IMR-90 (cell line): Measurements from ENCODE around the gene NHSL1. TPM values are rescaled to one million over a fixed set of nuclear protein-coding genes. Genes with fewer than 3 reads are reported as not detected.

Experiments used
- ATAC-seq: fragments of 200-7000 bp; cut with Tn5 transposase; 2 replicates; pipeline ENCODE4 v1.9.1; 2020; ENCODE audit warnings: low read depth, mild to moderate bottlenecking, moderate library complexity
- BruUV-seq: library from RNA; stranded (reverse); fragments of 400-500 nt; replicated peaks from 2 replicates; lab custom pipeline; 2021; lab: Mats Ljungman, UMichigan
- CTCF ChIA-PET: fragments of 300-600 bp; formaldehyde crosslinking; extraction: SDS; loops from one replicate; lab custom pipeline; 2021; ENCODE audit warnings: antibody characterized with exemption; lab: Yijun Ruan, JAX
- POLR2A ChIA-PET: fragments of 300-600 bp; sonication (Branson Sonifier 250); formaldehyde crosslinking; loops from one replicate; lab custom pipeline; 2022; ENCODE audit warnings: antibody characterized with exemption; ENCODE audit not compliant: unreplicated experiment; lab: Charles Lee
- DNase-seq: peaks from one replicate; pipeline ENCODE4 v3.0.0; 2013
- H2AFZ ChIP-seq: replicated peaks from 2 replicates; pipeline ENCODE3; 2013; ENCODE audit warnings: low read length, mild to moderate bottlenecking; ENCODE audit not compliant: poor library complexity
- H2AK5ac ChIP-seq: 2 replicates; pipeline ENCODE4 v1.6.1; 2013; ENCODE audit warnings: low read depth, low read length, inconsistent platforms
- H2AK9ac ChIP-seq: replicated peaks from 2 replicates; pipeline ENCODE3; 2013; ENCODE audit warnings: mild to moderate bottlenecking, low read depth, low read length, moderate library complexity; ENCODE audit not compliant: poor library complexity
- H2BK120ac ChIP-seq: 2 replicates; pipeline ENCODE4 v1.6.1; 2013; ENCODE audit warnings: low read depth, low read length, inconsistent platforms
- H2BK15ac ChIP-seq: 3 replicates; pipeline ENCODE4 v1.6.1; 2013; ENCODE audit warnings: low read depth, low read length, inconsistent platforms
- H2BK20ac ChIP-seq: 2 replicates; pipeline ENCODE4 v1.6.1; 2013; ENCODE audit warnings: low read depth, mild to moderate bottlenecking, inconsistent platforms, low read length, moderate library complexity
- H2BK5ac ChIP-seq: 2 replicates; pipeline ENCODE4 v1.6.1; 2013; ENCODE audit warnings: mild to moderate bottlenecking, low read depth, low read length, inconsistent platforms; ENCODE audit not compliant: poor library complexity, severe bottlenecking
- H3K14ac ChIP-seq: replicated peaks from 2 replicates; pipeline ENCODE4 v1.6.1; 2013; ENCODE audit warnings: low read depth, low read length, inconsistent platforms
- H3K18ac ChIP-seq: 2 replicates; pipeline ENCODE4 v1.6.1; 2013; ENCODE audit warnings: low read depth, low read length, control low read depth
- H3K23ac ChIP-seq: 2 replicates; pipeline ENCODE4 v1.6.1; 2013; ENCODE audit warnings: low read depth, low read length, inconsistent platforms
- H3K27ac ChIP-seq: 2 replicates; pipeline ENCODE4 v1.5.1; 2013; ENCODE audit warnings: mild to moderate bottlenecking, control low read depth, low read length; ENCODE audit not compliant: insufficient read depth
- H3K27me3 ChIP-seq: 2 replicates; pipeline ENCODE4 v1.6.1; 2013; ENCODE audit warnings: low read length; ENCODE audit not compliant: control insufficient read depth, insufficient read depth
- H3K36me3 ChIP-seq: 2 replicates; pipeline ENCODE4 v1.6.1; 2013; ENCODE audit warnings: low read length, mixed read lengths; ENCODE audit not compliant: control insufficient read depth, insufficient read depth
- H3K4ac ChIP-seq: 2 replicates; pipeline ENCODE4 v1.6.1; 2013; ENCODE audit warnings: low read depth, low read length, inconsistent platforms
- H3K4me1 ChIP-seq: 2 replicates; pipeline ENCODE4 v1.6.1; 2013; ENCODE audit warnings: low read length, mixed read lengths; ENCODE audit not compliant: control insufficient read depth, insufficient read depth
- H3K4me2 ChIP-seq: 2 replicates; pipeline ENCODE4 v1.6.1; 2013; ENCODE audit warnings: low read depth, mild to moderate bottlenecking, control low read depth, low read length, moderate library complexity
- H3K4me3 ChIP-seq: 2 replicates; pipeline ENCODE4 v1.5.1; 2013; ENCODE audit warnings: low read depth, mild to moderate bottlenecking, control low read depth, low read length, moderate library complexity; ENCODE audit not compliant: insufficient read depth
- H3K56ac ChIP-seq: 2 replicates; pipeline ENCODE4 v1.6.1; 2013; ENCODE audit warnings: low read length, inconsistent platforms; ENCODE audit not compliant: insufficient read depth; ENCODE audit errors: extremely low read depth
- H3K79me1 ChIP-seq, 2 experiments: 2 replicates each; pipeline ENCODE4 v1.6.1; 2013; ENCODE audit warnings: low read length in 2 of 2, inconsistent platforms in 1 of 2, low read depth in 1 of 2
- H3K9ac ChIP-seq: 2 replicates; pipeline ENCODE4 v1.6.1; 2013; ENCODE audit warnings: low read depth, low read length, control low read depth
- H3K9me1 ChIP-seq: 2 replicates; pipeline ENCODE4 v1.6.1; 2013; ENCODE audit warnings: low read length, inconsistent platforms; ENCODE audit not compliant: insufficient read depth
- H3K9me3 ChIP-seq: 2 replicates; pipeline ENCODE4 v1.6.1; 2013; ENCODE audit warnings: low read length; ENCODE audit not compliant: control insufficient read depth, insufficient read depth
- H4K20me1 ChIP-seq: 2 replicates; pipeline ENCODE4 v1.6.1; 2013; ENCODE audit warnings: low read length, inconsistent platforms; ENCODE audit not compliant: insufficient read depth
- H4K5ac ChIP-seq: 2 replicates; pipeline ENCODE4 v1.6.1; 2013; ENCODE audit warnings: mild to moderate bottlenecking, low read depth, low read length, control low read depth
- H4K8ac ChIP-seq, 2 experiments: 2 replicates each; pipeline ENCODE4 v1.6.1; 2013; ENCODE audit warnings: low read depth in 2 of 2, low read length in 2 of 2, control low read depth in 1 of 2, inconsistent platforms in 1 of 2
- H4K91ac ChIP-seq: 2 replicates; pipeline ENCODE4 v1.6.1; 2013; ENCODE audit warnings: low read depth, low read length, inconsistent platforms; ENCODE audit not compliant: insufficient read depth
- CHD1 ChIP-seq: IDR thresholded peaks from 2 replicates; pipeline ENCODE4 v1.6.1; 2012; ENCODE audit warnings: low read depth, low read length, improper control_type of control experiment
- FOS ChIP-seq: fragments of 150-350 bp; IDR thresholded peaks from 2 replicates; pipeline ENCODE4 v1.6.1; 2016; ENCODE audit warnings: low read depth, low read length
- POLR2A ChIP-seq: IDR thresholded peaks from 2 replicates; pipeline ENCODE4 v1.6.1; 2012; ENCODE audit warnings: mild to moderate bottlenecking, low read depth, low read length
- WGBS, 2 experiments: methylation state at CpG; one replicate each; pipeline versions ENCODE4 v1.1.5 to v1.1.7; 2013; ENCODE audit warnings: missing lambda C conversion rate in 2 of 2; ENCODE audit not compliant: insufficient read length in 1 of 2; ENCODE audit errors: extremely low coverage in 2 of 2; 5-methylcytosine and 5-hydroxymethylcytosine counted together
- dilution Hi-C: fragments of 300-500 bp; cut with HindIII; formaldehyde crosslinking; loops from one replicate; pipeline ENCODE4 v1.14.3; 2018; ENCODE audit warnings: low sequenced_read_pairs; ENCODE audit not compliant: unreplicated experiment
- in situ Hi-C: fragments of 300-500 bp; cut with MboI; formaldehyde crosslinking; loops from 3 replicates; pipeline ENCODE4 v1.14.3; 2019; ENCODE audit warnings: low sequenced_read_pairs, inconsistent platforms, mixed read lengths
- intact Hi-C: fragments of 100-400 bp; cut with micrococcal nuclease; formaldehyde crosslinking; loops from 2 replicates; pipeline ENCODE4 v1.10.0; 2022
- polyA plus RNA-seq, 3 experiments: library from polyadenylated mRNA; depleted of rRNA; stranded (reverse); fragments of >200 nt; gene quantifications; 2 replicates each; pipeline ENCODE4 v1.2.3, GENCODE V29; 2012; ENCODE audit warnings: low replicate concordance in 1 of 3
- total RNA-seq: library from RNA; depleted of rRNA; stranded (reverse); fragments of >200 nt; gene quantifications from 2 replicates; pipeline ENCODE4 v1.2.3, GENCODE V29; 2012

Gene NHSL1
- total and polyA plus RNA-seq, 2 of the 4 experiments (the other 2 are of a cell fraction): 5.6 to 7.2 TPM

GRCh38 chr6:138504764-138505689 is 5.7 kb upstream of the NHSL1 start:
- ChIA-PET CTCF (no interaction called here), POLR2A (no interaction called here)
- no peak overlapping the region for H2BK15ac ChIP-seq
- no peak overlapping the region for H4K5ac ChIP-seq
- H2AK5ac ChIP-seq: no peak overlapping the region
- no peaks in the 10 kb centered on the region for H3K9me3 ChIP-seq
- no peak overlapping the region for H3K14ac ChIP-seq
- no peak overlapping the region for H3K4ac ChIP-seq
- H4K8ac ChIP-seq: no peak overlapping the region
- H4K20me1 ChIP-seq: no peaks in the 10 kb centered on the region
- DNase-seq (no peak), ATAC-seq (no peak)
- dilution Hi-C loops (no loop called here), in situ Hi-C loops (no loop called here), intact Hi-C loops (loop anchor here (10.0 kb wide), 1 partner anchor 500 kb away; no protein-coding TSS in a partner anchor)
- 100% methylated on average over 5 of the region's 14 CpGs; no CpG with 5 or more reads in 1 of the 2 experiments for WGBS, 2 experiments
- no peak overlapping the region for H3K27ac ChIP-seq
- H3K4me1 ChIP-seq: no peaks in the 10 kb centered on the region
- BruUV-seq: no TSS peak
- no peak overlapping the region for H2AK9ac ChIP-seq
- no peak overlapping the region for H2BK5ac ChIP-seq
- H2BK20ac ChIP-seq: no peak overlapping the region
- peaks cover 6 to 13% of the 10 kb centered on the region in 2 experiments for H3K79me1 ChIP-seq
- no peak overlapping the region for H3K4me3 ChIP-seq
- H3K27me3 ChIP-seq: no peaks in the 10 kb centered on the region
- no peak overlapping the region for H2AFZ ChIP-seq
- no peak overlapping the region for H3K56ac ChIP-seq
- TF ChIP-seq FOS (no peak), POLR2A (no peak), CHD1 (no peak)
- H3K9ac ChIP-seq: no peak overlapping the region
- no peak overlapping the region for H3K18ac ChIP-seq
- H4K91ac ChIP-seq: no peak overlapping the region
- H3K4me2 ChIP-seq: no peak overlapping the region
- no peak overlapping the region for H3K23ac ChIP-seq
- H2BK120ac ChIP-seq: no peak overlapping the region
- H3K9me1 ChIP-seq: no peaks in the 10 kb centered on the region
- H3K36me3 ChIP-seq: no peaks in the 10 kb centered on the region
